T-helper 17 cell (primary cell): Measurements from ENCODE around the gene SDK1. TPM values are rescaled to one million over a fixed set of nuclear protein-coding genes. Genes with fewer than 3 reads are reported as not detected.

ENCODE experiments used
- ATAC-seq: fragments of 150-1000 bp; cut with Tn5 transposase; 2 replicates; pipeline ENCODE4 v1.10.0; 2021; ENCODE audit warnings: mild to moderate bottlenecking, moderate library complexity
- DNase-seq, 3 donors: peaks; one replicate each; pipeline versions ENCODE4 v3.0.0 to v3.0.0-alpha.2; 2020 to 2021
- H3K9me3 ChIP-seq: one replicate; pipeline ENCODE4 v1.7.0; 2013; ENCODE audit warnings: low read length, mild to moderate bottlenecking; ENCODE audit not compliant: control insufficient read depth, poor library complexity, severe bottlenecking
- H3K27ac Mint-ChIP-seq: one replicate; pipeline ENCODE4 v1.8.0; 2022; ENCODE audit warnings: mild to moderate bottlenecking, moderate library complexity, mixed read lengths
- H3K27me3 Mint-ChIP-seq: one replicate; pipeline ENCODE4 v1.8.0; 2022; ENCODE audit warnings: mixed read lengths
- H3K36me3 Mint-ChIP-seq: one replicate; pipeline ENCODE4 v1.8.0; 2022; ENCODE audit warnings: low read depth, mixed read lengths
- H3K4me1 Mint-ChIP-seq: one replicate; pipeline ENCODE4 v1.8.0; 2022; ENCODE audit warnings: mild to moderate bottlenecking, mixed read lengths
- H3K4me3 Mint-ChIP-seq: one replicate; pipeline ENCODE4 v1.8.0; 2022; ENCODE audit warnings: mild to moderate bottlenecking, moderate library complexity, mixed read lengths
- total RNA-seq, 4 donors: library from RNA in 2 of 4; stranded (reverse) in 2 of 4; gene quantifications; one replicate each; pipeline ENCODE4 v1.2.3 and lab custom pipeline; 2022 to 2026

SDK1 gene
- total RNA-seq, 2 donors from 2014 or later, result 0.12 to 0.13 TPM

DNA sequence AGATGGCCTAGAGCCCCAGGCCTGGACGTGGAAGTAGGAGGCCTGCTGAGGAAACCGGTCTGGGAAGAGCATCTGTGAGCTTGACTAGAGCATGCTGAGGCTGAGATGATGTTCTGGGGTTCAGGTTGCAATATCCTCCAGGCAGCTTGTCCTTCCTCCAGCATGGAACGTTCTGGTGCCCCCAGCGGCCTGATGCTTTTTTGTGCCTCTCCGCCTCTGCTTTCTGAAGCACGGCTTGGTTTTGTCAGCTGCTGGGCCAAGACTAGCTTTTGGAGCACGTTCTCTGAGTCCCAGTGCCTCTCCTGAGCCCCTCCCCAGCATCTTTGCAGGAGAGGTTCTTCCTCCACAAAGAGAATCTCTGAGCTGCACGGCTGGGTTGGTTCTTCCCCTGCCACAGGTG is 699.1 kb downstream of the SDK1 start:
- Mint-ChIP-seq H3K36me3 (peaks cover 7% of the 10 kb centered on the region), H3K27ac (no peak overlapping the region), H3K4me1 (peaks cover 2% of the 10 kb centered on the region), H3K4me3 (no peak overlapping the region), H3K27me3 (peaks cover 55% of the 10 kb centered on the region)
- H3K9me3 ChIP-seq, result no peaks in the 10 kb centered on the region
- ATAC-seq (no peak), DNase-seq (no peak)

DNA sequence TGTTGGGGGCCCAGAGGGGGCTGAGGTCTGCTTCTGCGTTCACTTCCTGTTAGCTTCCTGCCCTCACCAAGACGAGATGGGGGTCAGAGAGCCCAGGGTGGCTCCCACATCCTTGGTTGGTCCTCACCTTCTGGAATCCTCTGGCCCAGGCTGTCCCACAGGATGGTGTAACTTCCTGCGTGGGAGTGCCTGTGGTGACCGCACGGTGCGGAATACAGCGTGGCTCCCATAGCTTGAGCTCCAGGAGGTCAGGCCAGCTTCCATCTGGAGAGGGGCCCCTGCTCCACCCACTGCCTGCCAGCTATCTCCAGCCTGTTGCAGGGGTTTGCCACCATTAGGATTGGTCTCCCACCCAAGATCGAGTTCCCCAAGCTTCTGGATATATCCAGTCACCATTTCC is 699.9 kb downstream of the SDK1 start:
- peaks cover 48% of the 10 kb centered on the region for H3K27me3 Mint-ChIP-seq
- H3K4me1 Mint-ChIP-seq, result peaks cover 2% of the 10 kb centered on the region
- no peak overlapping the region for H3K27ac Mint-ChIP-seq
- H3K4me3 Mint-ChIP-seq, result no peak overlapping the region
- H3K9me3 ChIP-seq, result no peaks in the 10 kb centered on the region
- ATAC-seq (no peak), DNase-seq (no peak)
- peaks cover 4% of the 10 kb centered on the region for H3K36me3 Mint-ChIP-seq

DNA sequence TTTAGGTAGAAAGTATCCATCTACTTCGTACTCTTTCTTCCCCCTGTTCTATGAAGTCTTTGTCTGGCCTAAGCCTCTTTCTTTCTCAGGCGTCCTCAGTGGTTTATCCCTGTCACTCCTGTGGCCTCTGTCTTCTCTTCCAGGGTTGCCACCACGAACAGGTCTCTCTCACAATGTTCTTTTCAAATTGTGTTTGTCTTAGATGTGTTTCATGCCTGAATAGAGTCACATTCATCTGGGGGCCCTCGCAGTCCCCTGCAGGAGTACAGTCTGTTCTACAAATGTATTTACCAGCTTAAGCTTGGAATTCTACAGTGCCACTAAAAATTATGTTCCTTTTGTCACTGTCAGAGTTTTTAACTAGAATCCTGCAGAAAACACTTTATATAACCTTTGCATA is 700.7 kb downstream of the SDK1 start:
- Mint-ChIP-seq H3K4me3 (no peak overlapping the region), H3K27me3 (peaks cover 44% of the 10 kb centered on the region), H3K36me3 (peaks cover 4% of the 10 kb centered on the region), H3K27ac (peak overlapping the region; percentile 11), H3K4me1 (peaks cover 2% of the 10 kb centered on the region)
- H3K9me3 ChIP-seq, result no peaks in the 10 kb centered on the region
- no peak for ATAC-seq
- DNase-seq, result no peak

DNA sequence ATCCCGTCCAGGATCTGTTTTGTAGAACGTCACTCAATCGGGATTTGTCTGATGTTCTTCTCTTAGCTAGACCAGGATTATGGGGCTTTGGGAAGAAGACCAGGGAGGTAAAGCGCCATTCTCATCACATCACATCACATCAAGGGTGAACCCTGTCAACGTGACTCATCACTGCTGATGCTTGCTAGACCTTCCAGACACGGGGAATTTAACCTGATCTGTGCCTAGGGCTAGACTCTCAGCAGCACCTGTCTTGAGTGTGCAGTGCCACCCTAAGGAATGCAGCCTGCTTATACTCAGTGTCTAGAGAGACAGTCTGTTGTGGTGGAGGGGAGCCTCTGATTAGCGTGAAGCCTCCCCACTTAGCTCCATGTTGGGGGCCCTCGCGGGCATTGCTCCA is 702.5 kb downstream of the SDK1 start:
- Mint-ChIP-seq H3K4me3 (no peak overlapping the region), H3K27me3 (peaks cover 49% of the 10 kb centered on the region), H3K4me1 (peaks cover 2% of the 10 kb centered on the region), H3K27ac (no peak overlapping the region), H3K36me3 (peaks cover 4% of the 10 kb centered on the region)
- DNase-seq (no peak), ATAC-seq (no peak)
- H3K9me3 ChIP-seq, result no peaks in the 10 kb centered on the region

DNA sequence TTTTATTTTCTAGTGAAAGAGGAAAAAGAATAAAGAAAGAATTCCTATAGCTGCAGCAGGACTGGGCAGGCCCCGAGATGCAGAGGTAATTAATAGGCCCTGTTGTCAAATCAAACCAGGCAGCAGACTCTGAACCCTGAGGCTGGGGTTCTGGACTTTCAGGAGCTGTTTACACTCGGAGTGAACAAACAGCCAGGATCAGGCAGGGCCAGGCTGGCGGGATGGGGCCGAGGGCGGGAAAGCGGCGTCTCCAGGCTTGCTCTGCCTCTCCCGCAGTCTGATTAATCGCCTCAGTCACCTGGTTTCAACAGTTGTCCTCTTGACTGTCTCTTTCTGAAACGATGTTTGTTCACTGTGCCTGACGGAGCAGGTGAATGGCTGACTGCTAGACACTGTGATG is 705.6 kb downstream of the SDK1 start:
- no peak for DNase-seq
- Mint-ChIP-seq H3K27me3 (peaks cover 37% of the 10 kb centered on the region), H3K27ac (no peak overlapping the region), H3K4me3 (no peak overlapping the region), H3K36me3 (peaks cover 2% of the 10 kb centered on the region), H3K4me1 (no peaks in the 10 kb centered on the region)
- no peaks in the 10 kb centered on the region for H3K9me3 ChIP-seq
- no peak for ATAC-seq

DNA sequence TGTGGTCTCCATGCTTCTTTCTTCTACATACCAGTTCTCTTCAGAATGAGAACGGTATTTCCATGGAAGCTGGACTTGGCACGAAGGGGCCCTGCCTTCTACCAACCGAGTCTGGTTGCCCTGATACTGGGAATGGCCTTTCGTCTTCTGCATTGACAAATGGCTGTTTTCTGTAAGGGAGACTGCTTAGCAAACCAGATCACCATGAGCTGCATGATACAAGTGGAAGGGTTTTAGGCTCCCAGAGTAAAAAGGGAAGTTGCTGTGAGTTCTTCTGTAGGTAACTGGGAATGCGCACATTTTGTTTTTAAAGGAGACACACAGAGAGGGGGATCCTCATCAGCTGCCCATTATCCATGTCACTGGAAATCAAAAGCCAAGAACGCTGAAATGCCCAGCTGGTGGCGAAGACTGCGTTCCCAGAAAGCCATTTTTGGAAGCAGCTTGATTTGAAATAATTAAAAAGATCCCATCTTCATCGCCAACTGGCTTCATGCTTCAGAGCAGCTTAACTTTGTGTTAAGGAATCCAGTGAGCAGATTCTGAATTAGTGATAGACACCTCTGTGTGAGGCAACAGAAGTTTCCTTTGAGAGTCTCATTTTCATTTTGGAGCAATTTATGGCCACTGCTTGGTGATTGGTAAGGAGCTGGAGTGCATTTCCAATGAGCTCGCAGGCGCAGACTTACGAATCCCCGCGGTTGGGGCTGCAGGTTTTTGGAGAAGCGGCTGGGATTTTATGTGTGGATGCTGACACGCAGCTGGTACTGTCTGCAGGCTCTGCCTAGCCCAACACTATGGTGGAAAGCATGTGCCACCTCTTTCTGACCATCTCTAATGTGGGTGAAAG is 708.4 kb downstream of the SDK1 start:
- no peak for ATAC-seq
- Mint-ChIP-seq H3K4me3 (no peak overlapping the region), H3K36me3 (peaks cover 2% of the 10 kb centered on the region)

DNA sequence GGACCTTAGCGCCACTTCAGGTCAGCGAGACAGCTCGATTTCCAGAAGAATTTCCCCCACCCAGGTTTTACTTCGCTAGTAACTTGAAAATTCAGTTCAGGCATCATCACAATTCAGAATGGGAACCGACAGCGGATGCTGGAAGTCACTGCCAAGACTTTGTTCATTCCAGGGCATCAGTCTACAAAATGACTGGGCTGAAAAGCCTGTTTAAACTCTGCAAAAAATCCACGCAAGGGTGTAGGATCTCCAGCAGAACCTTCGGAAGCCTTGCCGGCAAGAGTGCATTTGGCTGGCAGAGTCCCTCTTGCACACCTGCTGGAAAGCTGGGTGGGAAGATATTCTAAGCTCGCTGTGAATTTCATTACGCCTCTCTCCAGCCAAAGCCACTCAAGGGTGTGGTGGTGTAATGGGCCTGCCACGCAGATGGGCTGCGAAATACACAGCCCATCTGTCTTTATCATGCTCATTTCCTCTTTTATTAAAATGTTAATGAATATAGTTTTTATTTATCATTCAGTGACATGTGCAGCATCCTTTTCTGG is 709.1 kb downstream of the SDK1 start:
- H3K27me3 Mint-ChIP-seq, result peaks cover 40% of the 10 kb centered on the region
- H3K4me1 Mint-ChIP-seq, result no peaks in the 10 kb centered on the region
- DNase-seq (no peak), ATAC-seq (no peak)
- H3K27ac Mint-ChIP-seq, result no peak overlapping the region
- H3K36me3 Mint-ChIP-seq, result peaks cover 2% of the 10 kb centered on the region
- H3K9me3 ChIP-seq, result no peaks in the 10 kb centered on the region
- H3K4me3 Mint-ChIP-seq, result no peak overlapping the region

More for the DNA sequence above, 708.4 kb downstream of the SDK1 start:
- no peaks in the 10 kb centered on the region for H3K9me3 ChIP-seq
- H3K4me1 Mint-ChIP-seq, result no peaks in the 10 kb centered on the region
- DNase-seq, result no peak
- H3K27me3 Mint-ChIP-seq, result peaks cover 40% of the 10 kb centered on the region
- no peak overlapping the region for H3K27ac Mint-ChIP-seq

DNA sequence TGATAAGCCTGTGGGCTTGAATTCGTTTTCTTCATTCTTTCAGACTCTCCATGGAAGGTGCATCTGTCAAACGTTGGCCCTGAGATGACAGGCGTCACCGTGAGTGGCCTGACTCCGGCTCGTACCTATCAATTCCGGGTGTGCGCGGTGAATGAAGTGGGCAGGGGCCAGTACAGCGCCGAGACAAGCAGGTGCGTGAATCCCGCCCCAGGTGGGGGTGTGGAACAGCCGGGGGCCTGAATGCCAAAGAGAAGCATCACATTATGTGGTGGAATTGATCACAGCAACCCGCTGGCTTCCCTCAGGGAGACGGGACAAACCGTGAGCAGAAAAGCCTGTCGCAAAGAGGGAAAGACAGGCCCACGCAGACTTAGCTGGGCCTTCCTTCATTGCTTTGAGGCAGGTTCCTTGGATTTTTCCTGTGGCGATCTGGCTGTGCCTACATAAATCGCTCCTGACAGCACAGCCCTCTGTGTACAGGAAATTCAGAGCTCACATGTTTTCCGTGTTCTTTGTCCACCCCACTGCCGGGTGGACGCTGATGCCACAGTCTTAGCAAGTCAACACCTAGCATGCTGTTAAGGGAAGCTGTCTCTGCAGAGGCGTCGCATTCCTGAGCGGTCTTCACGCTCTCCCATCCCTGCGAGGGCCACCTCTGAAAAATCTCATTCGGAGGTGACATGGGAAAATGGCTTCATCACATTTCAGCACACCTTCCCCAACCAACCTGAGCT is 710.0 kb downstream of the SDK1 start:
- no peak for DNase-seq
- Mint-ChIP-seq H3K27me3 (peaks cover 49% of the 10 kb centered on the region), H3K4me1 (no peaks in the 10 kb centered on the region), H3K27ac (no peak overlapping the region), H3K36me3 (peaks cover 2% of the 10 kb centered on the region), H3K4me3 (no peak overlapping the region)
- H3K9me3 ChIP-seq, result no peaks in the 10 kb centered on the region
- no peak for ATAC-seq

DNA sequence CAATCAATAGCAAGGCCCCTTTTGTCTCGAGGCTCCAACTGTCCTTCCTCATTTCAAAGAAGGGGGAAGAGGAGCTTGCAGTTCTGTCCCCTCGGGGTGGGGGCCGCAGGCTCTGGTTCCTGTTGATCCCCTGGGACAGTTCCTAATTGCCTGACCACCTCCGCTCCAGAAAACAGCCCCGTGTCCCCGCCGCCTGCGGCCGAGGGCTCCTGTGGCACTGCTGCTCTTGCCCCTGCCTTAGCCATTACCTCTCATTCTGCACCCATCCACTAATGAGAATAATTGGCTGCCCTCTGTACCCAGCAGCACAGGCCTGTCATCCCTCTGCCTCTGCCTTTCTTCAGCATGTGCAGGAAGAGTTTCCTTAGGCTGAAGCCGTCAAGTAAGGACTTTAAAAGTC is 712.7 kb downstream of the SDK1 start:
- Mint-ChIP-seq H3K4me3 (no peak overlapping the region), H3K4me1 (no peaks in the 10 kb centered on the region), H3K36me3 (no peaks in the 10 kb centered on the region), H3K27me3 (peaks cover 35% of the 10 kb centered on the region), H3K27ac (no peak overlapping the region)
- no peak for DNase-seq
- no peak for ATAC-seq
- no peaks in the 10 kb centered on the region for H3K9me3 ChIP-seq

DNA sequence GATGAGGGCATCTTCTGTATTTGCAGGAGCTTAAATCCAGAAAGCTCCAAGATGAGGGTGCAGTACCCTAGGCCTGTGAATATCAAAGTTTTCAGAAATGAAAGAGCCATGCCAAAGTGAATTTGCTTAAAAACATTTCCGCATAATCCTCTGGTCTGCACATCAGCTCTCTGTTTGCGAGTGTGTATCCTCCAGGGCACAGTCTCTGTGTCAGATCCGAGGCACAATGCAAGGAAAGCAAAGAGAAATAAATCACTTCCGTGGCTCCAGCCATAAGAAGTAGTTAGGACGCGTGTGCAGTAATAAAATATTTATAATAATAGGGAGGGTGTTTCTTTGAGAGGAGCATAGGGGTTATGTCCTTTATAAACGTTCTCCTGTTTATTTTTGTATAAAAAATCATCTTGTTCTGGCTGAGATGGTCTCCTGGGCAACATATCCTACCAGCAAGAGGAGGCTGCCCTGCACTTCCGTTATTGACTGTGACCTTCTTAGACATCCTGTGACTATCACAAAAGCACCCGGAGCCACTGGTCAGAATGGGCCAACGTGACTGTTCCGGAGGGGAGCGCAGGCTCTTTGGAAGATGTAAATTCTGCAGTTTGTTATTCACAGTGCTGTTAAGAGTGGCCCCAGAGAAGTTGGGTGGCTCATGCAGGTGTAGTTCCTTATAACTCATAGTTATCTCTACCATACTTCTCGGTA is 713.4 kb downstream of the SDK1 start:
- Mint-ChIP-seq H3K4me3 (no peak overlapping the region), H3K27ac (no peak overlapping the region), H3K4me1 (no peaks in the 10 kb centered on the region), H3K36me3 (no peaks in the 10 kb centered on the region), H3K27me3 (peaks cover 30% of the 10 kb centered on the region)
- DNase-seq, result no peak
- no peak for ATAC-seq
- no peaks in the 10 kb centered on the region for H3K9me3 ChIP-seq

DNA sequence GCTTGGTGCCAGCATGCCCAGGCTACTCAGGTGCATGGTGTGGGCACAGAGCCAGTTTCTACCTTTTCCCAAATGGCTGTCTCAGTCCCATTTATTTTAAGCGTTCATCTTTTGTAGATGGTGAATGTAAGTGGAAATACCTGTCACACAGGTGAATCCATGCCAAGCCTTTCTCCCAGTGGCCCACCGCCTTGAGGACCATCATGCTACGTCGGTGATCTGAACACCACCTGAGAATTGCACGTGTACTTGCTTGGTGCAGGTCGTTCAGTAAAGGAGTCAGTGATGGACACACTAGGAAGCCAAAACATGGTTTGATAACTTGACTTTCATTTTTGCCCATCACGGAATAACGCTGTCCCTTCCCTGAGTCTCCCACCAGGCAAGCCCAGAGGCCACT is 714.3 kb downstream of the SDK1 start:
- H3K9me3 ChIP-seq, result no peaks in the 10 kb centered on the region
- Mint-ChIP-seq H3K36me3 (no peaks in the 10 kb centered on the region), H3K27me3 (peaks cover 30% of the 10 kb centered on the region), H3K4me3 (no peak overlapping the region), H3K4me1 (no peaks in the 10 kb centered on the region), H3K27ac (no peak overlapping the region)
- ATAC-seq (no peak), DNase-seq (no peak)

DNA sequence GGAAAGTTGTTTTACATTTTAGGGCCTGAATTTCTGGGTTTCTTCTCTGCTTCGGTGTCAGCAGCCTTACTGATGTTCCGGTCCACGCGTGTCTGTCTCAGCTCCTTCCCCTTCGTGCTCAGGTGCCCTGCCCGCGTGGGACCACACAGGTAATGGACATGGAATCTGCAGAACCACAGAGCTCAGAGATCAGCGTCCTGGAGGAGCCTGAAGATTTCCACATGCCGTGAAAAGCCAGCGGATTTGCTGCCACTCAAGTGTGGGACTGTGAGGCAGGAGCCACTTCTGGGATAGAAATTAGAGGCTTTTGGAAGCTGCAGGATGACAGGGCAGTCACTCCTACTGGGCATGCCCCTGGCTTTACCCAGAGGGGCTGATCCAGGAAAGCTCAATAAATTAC is 714.9 kb downstream of the SDK1 start:
- H3K27ac Mint-ChIP-seq, result no peak overlapping the region
- no peak for ATAC-seq
- no peaks in the 10 kb centered on the region for H3K36me3 Mint-ChIP-seq
- H3K4me1 Mint-ChIP-seq, result no peaks in the 10 kb centered on the region
- no peak overlapping the region for H3K4me3 Mint-ChIP-seq
- no peaks in the 10 kb centered on the region for H3K9me3 ChIP-seq
- no peak for DNase-seq
- peaks cover 30% of the 10 kb centered on the region for H3K27me3 Mint-ChIP-seq

DNA sequence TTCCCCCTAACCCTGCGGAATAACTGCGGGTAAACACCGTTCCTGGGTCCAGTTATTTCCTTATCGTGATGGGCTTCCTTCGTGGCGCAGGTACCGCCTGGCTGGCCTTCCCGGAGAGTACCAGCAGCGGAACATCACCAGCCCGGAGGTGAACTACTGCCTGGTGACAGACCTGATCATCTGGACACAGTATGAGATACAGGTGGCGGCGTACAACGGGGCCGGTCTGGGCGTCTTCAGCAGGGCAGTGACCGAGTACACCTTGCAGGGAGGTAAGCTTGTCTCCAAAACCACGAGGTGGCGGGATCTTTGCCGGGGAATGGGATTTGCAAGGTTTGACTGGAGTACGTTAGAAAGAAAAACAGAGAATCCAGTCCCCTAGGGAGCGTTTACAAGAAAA is 716.0 kb downstream of the SDK1 start:
- H3K4me3 Mint-ChIP-seq, result no peak overlapping the region
- H3K9me3 ChIP-seq, result no peaks in the 10 kb centered on the region
- H3K27me3 Mint-ChIP-seq, result peaks cover 23% of the 10 kb centered on the region
- H3K36me3 Mint-ChIP-seq, result no peaks in the 10 kb centered on the region
- H3K27ac Mint-ChIP-seq, result no peak overlapping the region
- H3K4me1 Mint-ChIP-seq, result no peaks in the 10 kb centered on the region
- no peak for DNase-seq
- ATAC-seq, result no peak
